Activated naive CD4-positive, alpha-beta T cell treated with anti-CD3 and anti-CD28 coated beads for 36 hours (primary cell): ENCODE measurements around the gene ANKRD44. TPM values are rescaled to one million over a fixed set of nuclear protein-coding genes. Genes with fewer than 3 reads are reported as not detected.
A peak's percentile ranks its signal among the peaks of the same experiment; 100 is the strongest.

Experiments
- CTCF ChIA-PET: fragments of 350-600 bp; sonication (Branson Sonifier 250); formaldehyde crosslinking; loops from one replicate; lab custom pipeline; 2021; ENCODE audit warnings: antibody characterized with exemption; lab: Charles Lee
- DNase-seq: peaks from one replicate; pipeline ENCODE4 v3.0.0-alpha.2; 2020
- H3K27ac Mint-ChIP-seq: one replicate; pipeline ENCODE4 v1.8.0; 2021; ENCODE audit warnings: mild to moderate bottlenecking, mixed read lengths
- H3K27me3 Mint-ChIP-seq: one replicate; pipeline ENCODE4 v1.8.0; 2021; ENCODE audit warnings: low read depth, mixed read lengths
- H3K36me3 Mint-ChIP-seq: one replicate; pipeline ENCODE4 v1.8.0; 2021; ENCODE audit warnings: low read depth, mixed read lengths
- H3K4me1 Mint-ChIP-seq: one replicate; pipeline ENCODE4 v1.8.0; 2021; ENCODE audit warnings: low read depth, mixed read lengths
- H3K4me3 Mint-ChIP-seq: one replicate; pipeline ENCODE4 v1.8.0; 2021; ENCODE audit warnings: mild to moderate bottlenecking, moderate library complexity, mixed read lengths
- H3K9me3 Mint-ChIP-seq: one replicate; pipeline ENCODE4 v1.8.0; 2021; ENCODE audit warnings: mixed read lengths
- intact Hi-C: fragments of 100-400 bp; cut with micrococcal nuclease; formaldehyde crosslinking; loops from one replicate; pipeline ENCODE4 v1.15.1; 2023
- total RNA-seq, 2 experiments: library from RNA; stranded (reverse); gene quantifications; one replicate each; pipeline ENCODE4 v1.2.3, GENCODE V29; 2021

ANKRD44 gene
- total RNA-seq, 2 experiments from 2014 or later = 87.8 to 101 TPM

DNA sequence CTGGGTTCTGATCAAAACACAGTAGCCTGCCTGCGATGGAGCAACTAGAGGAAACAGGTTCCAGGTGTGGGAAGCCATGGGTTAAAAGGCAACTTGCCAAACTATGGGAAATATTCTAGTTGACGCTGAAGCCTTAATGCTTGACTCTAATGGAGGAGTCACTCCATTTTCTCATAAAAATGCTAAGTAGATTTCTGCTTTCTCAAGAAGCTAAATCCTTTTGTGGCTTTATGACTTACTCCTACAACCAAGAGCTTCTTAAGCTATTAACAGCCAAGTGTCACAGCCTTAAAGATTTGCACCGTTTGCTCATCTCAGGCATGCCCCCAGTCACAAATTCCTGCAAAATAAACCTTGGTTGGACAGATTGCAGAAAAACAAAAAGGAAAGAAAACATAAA is 25.2 kb downstream of the ANKRD44 start:
- H3K4me1 Mint-ChIP-seq = peaks cover 87% of the 10 kb centered on the region
- H3K9me3 Mint-ChIP-seq = peaks cover 3% of the 10 kb centered on the region
- peaks cover 25% of the 10 kb centered on the region for H3K36me3 Mint-ChIP-seq
- CTCF ChIA-PET = interaction anchor here (0.8 to 1.9 kb wide), 3 partner anchors 9 to 29 kb away, joined by 3 to 4 read pairs (median 3); no protein-coding TSS in a partner anchor
- H3K4me3 Mint-ChIP-seq = peak overlapping the region; percentile 19
- peak overlapping the region; percentile 97 for H3K27ac Mint-ChIP-seq
- intact Hi-C loops = no loop called here
- DNase-seq = no peak
- no peaks in the 10 kb centered on the region for H3K27me3 Mint-ChIP-seq

GRCh38 chr2:197284956-197285355 is 25.6 kb downstream of the ANKRD44 start:
- no peak overlapping the region for H3K4me3 Mint-ChIP-seq
- H3K36me3 Mint-ChIP-seq = peaks cover 23% of the 10 kb centered on the region

DNA sequence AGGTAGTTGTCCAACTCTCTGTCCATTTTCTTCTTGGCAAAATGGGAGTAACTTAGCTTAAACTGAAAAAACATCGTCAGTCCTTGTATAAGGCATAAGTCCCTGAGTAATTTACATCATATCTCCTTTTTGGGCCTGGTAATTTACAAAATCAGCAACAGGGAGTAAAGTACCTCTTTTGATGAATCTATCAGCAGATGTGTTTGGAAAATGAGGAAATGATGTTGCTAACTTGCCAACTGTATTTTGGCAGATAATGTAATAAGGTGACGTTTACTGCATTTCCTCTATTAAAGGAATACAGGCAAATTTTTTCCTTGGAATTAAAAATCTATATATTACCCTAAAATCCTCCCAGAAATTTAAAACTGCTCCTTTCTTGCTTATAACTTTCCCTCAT is 29.2 kb downstream of the ANKRD44 start:
- H3K27ac Mint-ChIP-seq = peak overlapping the region; percentile 76
- no peaks in the 10 kb centered on the region for H3K9me3 Mint-ChIP-seq
- CTCF ChIA-PET = interaction anchor here (0.7 to 1.3 kb wide), 6 partner anchors 14 to 107 kb away, joined by 3 to 5 read pairs (median 4); no protein-coding TSS in a partner anchor
- H3K36me3 Mint-ChIP-seq = peaks cover 21% of the 10 kb centered on the region
- peaks cover 87% of the 10 kb centered on the region for H3K4me1 Mint-ChIP-seq
- H3K4me3 Mint-ChIP-seq = no peak overlapping the region
- H3K27me3 Mint-ChIP-seq = no peaks in the 10 kb centered on the region
- intact Hi-C loops = no loop called here
- no peak for DNase-seq

More at GRCh38 chr2:197284956-197285355, 25.6 kb downstream of the ANKRD44 start:
- H3K4me1 Mint-ChIP-seq = peaks cover 87% of the 10 kb centered on the region
- no peaks in the 10 kb centered on the region for H3K27me3 Mint-ChIP-seq
- CTCF ChIA-PET = interaction anchor here (0.7 to 1.9 kb wide), 5 partner anchors 9 to 159 kb away, joined by 3 to 4 read pairs (median 3); no protein-coding TSS in a partner anchor
- peak overlapping the region; percentile 97 for H3K27ac Mint-ChIP-seq
- no peak for DNase-seq
- intact Hi-C loops = no loop called here
- peaks cover 3% of the 10 kb centered on the region for H3K9me3 Mint-ChIP-seq

DNA sequence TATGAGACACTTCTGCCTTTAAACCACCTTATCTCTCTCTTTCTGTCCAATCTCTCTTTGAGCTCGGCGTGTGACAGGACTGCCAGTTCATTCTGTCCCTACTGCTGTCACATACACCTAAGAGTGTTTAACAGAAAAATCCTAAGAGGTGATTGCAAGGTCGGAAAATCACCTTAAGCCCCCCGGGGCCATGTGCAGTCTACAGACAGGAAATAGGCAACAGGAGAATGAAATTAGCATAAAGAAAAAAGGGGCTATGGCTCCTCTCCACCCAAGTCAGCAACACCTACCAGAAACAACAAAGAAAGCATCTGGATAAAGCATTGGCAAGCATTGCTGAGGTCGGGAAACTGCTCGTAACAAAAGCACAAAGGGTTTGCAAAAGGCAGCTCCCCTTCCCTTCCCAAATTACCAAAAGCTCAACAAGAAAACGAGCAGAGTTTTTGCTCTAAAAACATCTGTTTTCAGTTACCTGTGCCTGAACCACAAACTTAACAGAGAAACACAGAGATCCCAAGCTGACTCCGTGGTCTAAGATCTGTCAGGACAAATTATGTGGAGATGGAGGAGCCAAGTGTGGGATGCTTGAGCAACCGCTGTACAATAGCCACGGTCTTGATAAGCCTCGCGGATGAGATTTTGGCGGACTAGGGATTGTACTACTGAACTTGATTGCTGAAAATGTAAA is 30.4 kb downstream of the ANKRD44 start:
- peaks cover 24% of the 10 kb centered on the region for H3K36me3 Mint-ChIP-seq
- no peaks in the 10 kb centered on the region for H3K9me3 Mint-ChIP-seq
- peak overlapping the region; percentile 59 for H3K4me3 Mint-ChIP-seq
- intact Hi-C loops = loop anchor here (1.0 kb wide), 2 partner anchors 13 to 14 kb away; no protein-coding TSS in a partner anchor
- CTCF ChIA-PET = interaction anchor here (0.6 to 1.3 kb wide), 6 partner anchors 10 to 134 kb away, joined by 3 to 5 read pairs (median 3); no protein-coding TSS in a partner anchor
- peaks cover 78% of the 10 kb centered on the region for H3K4me1 Mint-ChIP-seq
- DNase-seq = peak; percentile 42
- no peaks in the 10 kb centered on the region for H3K27me3 Mint-ChIP-seq
- H3K27ac Mint-ChIP-seq = peak overlapping the region; percentile 86

DNA sequence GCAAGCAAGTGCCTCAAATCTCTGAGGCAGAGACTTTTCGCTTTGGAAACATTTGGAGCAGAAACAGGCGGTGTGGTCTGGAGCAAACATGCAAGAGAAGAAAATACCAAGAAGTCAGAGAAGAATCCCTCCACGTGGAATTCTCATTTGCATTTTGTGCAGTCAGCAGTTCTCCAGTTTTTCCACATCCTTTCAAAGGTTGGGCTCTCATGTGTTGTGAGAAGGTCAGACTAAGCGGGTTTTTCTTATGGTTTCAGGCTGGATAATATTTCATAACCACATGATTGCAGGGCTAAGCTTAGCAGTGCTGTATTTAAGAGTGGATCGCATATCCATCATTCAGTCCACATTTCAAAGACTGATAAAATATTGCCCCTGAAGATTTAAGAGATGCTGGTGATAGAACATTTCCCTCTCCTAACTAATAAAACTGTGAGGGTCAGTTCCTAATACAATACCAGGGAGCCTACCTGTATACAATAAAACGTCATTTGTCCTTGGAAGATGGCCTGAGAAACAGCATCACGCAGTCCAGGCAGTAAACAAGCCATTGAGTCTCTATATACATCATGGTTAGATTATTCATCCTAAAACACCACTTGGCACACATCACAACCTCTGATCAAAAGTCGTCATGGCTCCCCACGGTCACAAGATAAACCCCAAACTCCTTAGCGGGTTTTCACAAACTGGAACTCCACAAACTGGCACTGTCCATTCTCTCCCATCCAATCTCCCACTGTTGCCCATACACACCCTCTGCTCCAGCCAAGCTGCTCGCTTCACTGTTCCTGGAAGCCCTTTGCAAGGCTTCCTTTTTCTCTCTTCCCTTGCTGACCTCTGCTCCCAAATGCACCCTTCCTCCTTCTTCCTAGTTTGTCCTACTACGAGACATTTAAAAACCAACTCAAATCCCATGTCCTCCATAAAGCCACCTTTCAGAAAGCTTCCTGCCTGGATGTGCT is 31.5 kb downstream of the ANKRD44 start:
- peaks cover 77% of the 10 kb centered on the region for H3K4me1 Mint-ChIP-seq
- H3K27ac Mint-ChIP-seq = peak overlapping the region; percentile 86
- no peak overlapping the region for H3K4me3 Mint-ChIP-seq
- no peak for DNase-seq
- CTCF ChIA-PET = interaction anchor here (0.6 to 1.3 kb wide), 4 partner anchors 9 to 1720 kb away, joined by 3 read pairs; no protein-coding TSS in a partner anchor
- no peaks in the 10 kb centered on the region for H3K27me3 Mint-ChIP-seq
- H3K9me3 Mint-ChIP-seq = no peaks in the 10 kb centered on the region
- H3K36me3 Mint-ChIP-seq = peaks cover 21% of the 10 kb centered on the region
- intact Hi-C loops = loop anchor here (1.0 kb wide), 1 partner anchor 10 kb away; no protein-coding TSS in a partner anchor

- intact Hi-C loops = loop anchor here (1.0 kb wide), 1 partner anchor 8 kb away; no protein-coding TSS in a partner anchor
- H3K4me1 Mint-ChIP-seq = peaks cover 78% of the 10 kb centered on the region
- H3K36me3 Mint-ChIP-seq = peaks cover 19% of the 10 kb centered on the region
- H3K4me3 Mint-ChIP-seq = no peak overlapping the region
- CTCF ChIA-PET = interaction anchor here (0.8 to 1.7 kb wide), 4 partner anchors 10 to 28 kb away, joined by 3 to 8 read pairs (median 3); no protein-coding TSS in a partner anchor
- H3K27me3 Mint-ChIP-seq = no peaks in the 10 kb centered on the region
- no peaks in the 10 kb centered on the region for H3K9me3 Mint-ChIP-seq
- peak overlapping the region; percentile 73 for H3K27ac Mint-ChIP-seq
- DNase-seq = no peak
Measured at GRCh38 chr2:197277794-197278193, 32.8 kb downstream of the ANKRD44 start.

DNA sequence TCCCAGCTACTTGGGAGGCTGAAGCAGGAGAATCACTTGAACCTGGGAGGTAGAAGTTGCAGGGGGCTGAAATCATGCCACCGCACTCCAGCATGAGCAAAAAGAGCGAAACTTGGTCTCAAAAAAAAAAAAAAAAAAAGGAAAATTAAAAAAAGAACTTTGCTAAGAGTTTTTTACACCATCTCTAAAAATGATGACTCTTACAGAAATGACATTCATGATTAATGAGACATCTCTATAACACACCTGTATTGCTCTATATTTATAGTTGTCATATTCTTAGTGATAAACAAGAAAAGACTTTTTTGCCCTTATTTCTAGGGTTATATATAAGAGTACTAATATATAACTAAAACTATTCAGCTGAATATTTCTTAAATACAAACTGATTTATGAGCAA is 34.4 kb downstream of the ANKRD44 start:
- Mint-ChIP-seq H3K27ac (no peak overlapping the region), H3K9me3 (no peaks in the 10 kb centered on the region), H3K36me3 (peaks cover 17% of the 10 kb centered on the region), H3K4me3 (no peak overlapping the region), H3K27me3 (no peaks in the 10 kb centered on the region), H3K4me1 (peaks cover 75% of the 10 kb centered on the region)
- CTCF ChIA-PET = interaction anchor here (0.6 to 0.7 kb wide), 2 partner anchors 35 to 110 kb away, joined by 3 to 4 read pairs; no protein-coding TSS in a partner anchor
- intact Hi-C loops = no loop called here
- no peak for DNase-seq

DNA sequence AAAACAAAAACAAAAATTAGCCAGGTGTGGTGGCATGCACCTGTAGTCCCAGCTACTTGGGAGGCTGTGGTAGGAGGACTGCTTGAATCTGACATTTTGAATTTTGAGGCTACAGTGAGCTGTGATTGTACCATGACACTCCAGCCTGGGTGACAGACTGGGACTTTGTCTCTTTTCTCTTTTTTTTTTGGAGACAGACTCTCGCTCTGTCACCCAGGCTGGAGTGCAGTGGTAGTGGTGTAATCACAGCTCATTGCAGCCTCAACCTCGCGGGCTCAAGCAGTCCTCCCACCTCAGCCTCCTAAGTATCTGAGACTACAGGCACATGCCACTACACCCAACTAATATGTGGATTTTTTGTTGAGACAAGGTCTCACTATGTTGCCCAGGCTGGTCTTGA is 35.6 kb downstream of the ANKRD44 start:
- Mint-ChIP-seq H3K27me3 (no peaks in the 10 kb centered on the region), H3K9me3 (no peaks in the 10 kb centered on the region), H3K36me3 (peaks cover 17% of the 10 kb centered on the region), H3K27ac (no peak overlapping the region), H3K4me1 (peaks cover 76% of the 10 kb centered on the region), H3K4me3 (no peak overlapping the region)
- no peak for DNase-seq
- intact Hi-C loops = no loop called here
- CTCF ChIA-PET = interaction anchor here (0.6 to 1.1 kb wide), 2 partner anchors 77 to 161 kb away, joined by 3 to 4 read pairs; no protein-coding TSS in a partner anchor

- H3K4me3 Mint-ChIP-seq = no peak overlapping the region
- DNase-seq = no peak
- peak overlapping the region; percentile 54 for H3K27ac Mint-ChIP-seq
- CTCF ChIA-PET = interaction anchor here (0.6 to 1.3 kb wide), 3 partner anchors 35 to 160 kb away, joined by 3 to 4 read pairs (median 4); partner anchors contain the start of gene ANKRD44
- no peaks in the 10 kb centered on the region for H3K27me3 Mint-ChIP-seq
- H3K9me3 Mint-ChIP-seq = no peaks in the 10 kb centered on the region
- intact Hi-C loops = no loop called here
- H3K36me3 Mint-ChIP-seq = peaks cover 11% of the 10 kb centered on the region
- peaks cover 76% of the 10 kb centered on the region for H3K4me1 Mint-ChIP-seq
Measured at GRCh38 chr2:197274349-197274748, 36.2 kb downstream of the ANKRD44 start.

- H3K27me3 Mint-ChIP-seq = no peaks in the 10 kb centered on the region
- H3K36me3 Mint-ChIP-seq = peaks cover 10% of the 10 kb centered on the region
- H3K9me3 Mint-ChIP-seq = no peaks in the 10 kb centered on the region
- H3K4me3 Mint-ChIP-seq = no peak overlapping the region
- CTCF ChIA-PET = interaction anchor here (1.3 kb wide), 1 partner anchor 36 kb away, joined by 4 read pairs; the partner anchor contains the start of gene ANKRD44
- no peak for DNase-seq
- H3K4me1 Mint-ChIP-seq = peaks cover 76% of the 10 kb centered on the region
- H3K27ac Mint-ChIP-seq = peak overlapping the region; percentile 43
- intact Hi-C loops = no loop called here
Measured at GRCh38 chr2:197273485-197273884, 37.1 kb downstream of the ANKRD44 start.

DNA sequence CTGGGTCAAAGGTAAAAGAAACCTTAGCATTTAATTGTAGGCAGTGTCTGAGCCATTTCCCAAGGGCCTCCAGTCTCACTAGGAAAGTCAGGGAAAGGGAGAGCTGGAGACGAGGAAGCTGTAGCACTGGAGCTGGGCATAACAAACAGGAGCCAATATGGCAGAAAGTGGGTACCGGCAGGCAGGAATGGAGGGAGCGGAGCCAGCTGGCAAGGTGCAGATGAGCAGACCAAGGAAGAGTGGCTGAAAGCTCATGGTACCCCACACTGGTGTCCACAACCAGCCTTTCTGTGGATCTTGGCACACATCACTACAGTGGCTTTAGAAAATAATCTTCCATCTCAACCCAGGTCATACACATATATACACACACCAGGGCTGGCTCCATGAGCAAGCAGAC is 40.0 kb downstream of the ANKRD44 start:
- no peaks in the 10 kb centered on the region for H3K9me3 Mint-ChIP-seq
- H3K36me3 Mint-ChIP-seq = peaks cover 11% of the 10 kb centered on the region
- peak overlapping the region; percentile 73 for H3K27ac Mint-ChIP-seq
- DNase-seq = no peak
- intact Hi-C loops = no loop called here
- H3K27me3 Mint-ChIP-seq = no peaks in the 10 kb centered on the region
- CTCF ChIA-PET = interaction anchor here (1.2 to 1.8 kb wide), 4 partner anchors 9 to 79 kb away, joined by 3 to 5 read pairs (median 3); no protein-coding TSS in a partner anchor
- peaks cover 88% of the 10 kb centered on the region for H3K4me1 Mint-ChIP-seq
- no peak overlapping the region for H3K4me3 Mint-ChIP-seq
